ACC112 (cell line): ENCODE results near the gene PRRC2B.
"Not testable (repeated sequence)": the region's sequence is repeated elsewhere in the genome, so short reads cannot be mapped to it uniquely, and the experiment has no call there.

Experiments
- H2AFZ ChIP-seq: fragments of 200-600 bp; sonication (generic); one replicate; pipeline ENCODE4 v1.6.0; 2017; ENCODE audit warnings: antibody characterized with exemption, low read length; ENCODE audit not compliant: unreplicated experiment
- H3K27ac ChIP-seq: fragments of 200-600 bp; sonication (generic); 2 replicates; pipeline ENCODE4 v1.5.1; 2014; ENCODE audit warnings: low read depth, mild to moderate bottlenecking, antibody characterized with exemption, low read length, moderate library complexity
- H3K27me3 ChIP-seq: fragments of 200-600 bp; sonication (generic); 2 replicates; pipeline ENCODE4 v1.6.1; 2014; ENCODE audit warnings: mild to moderate bottlenecking, antibody characterized with exemption, low read length, moderate library complexity, mixed read lengths; ENCODE audit not compliant: insufficient read depth
- H3K36me3 ChIP-seq: fragments of 200-600 bp; sonication (generic); 2 replicates; pipeline ENCODE4 v1.6.1; 2016; ENCODE audit warnings: mild to moderate bottlenecking, antibody characterized with exemption, low read length, moderate library complexity, mixed read lengths; ENCODE audit not compliant: insufficient read depth
- H3K4me1 ChIP-seq: fragments of 200-600 bp; sonication (generic); one replicate; pipeline ENCODE4 v1.6.1; 2016; ENCODE audit warnings: low read length, mixed read lengths; ENCODE audit not compliant: insufficient read depth, unreplicated experiment, control insufficient read depth
- H3K4me3 ChIP-seq: fragments of 200-600 bp; sonication (generic); 2 replicates; pipeline ENCODE4 v1.5.1; 2014; ENCODE audit warnings: mild to moderate bottlenecking, low read depth, low read length
- H3K79me2 ChIP-seq: fragments of 200-600 bp; sonication (generic); one replicate; pipeline ENCODE4 v1.6.0; 2016; ENCODE audit warnings: low read length; ENCODE audit not compliant: control insufficient read depth, unreplicated experiment, insufficient read depth

The PRRC2B gene

DNA sequence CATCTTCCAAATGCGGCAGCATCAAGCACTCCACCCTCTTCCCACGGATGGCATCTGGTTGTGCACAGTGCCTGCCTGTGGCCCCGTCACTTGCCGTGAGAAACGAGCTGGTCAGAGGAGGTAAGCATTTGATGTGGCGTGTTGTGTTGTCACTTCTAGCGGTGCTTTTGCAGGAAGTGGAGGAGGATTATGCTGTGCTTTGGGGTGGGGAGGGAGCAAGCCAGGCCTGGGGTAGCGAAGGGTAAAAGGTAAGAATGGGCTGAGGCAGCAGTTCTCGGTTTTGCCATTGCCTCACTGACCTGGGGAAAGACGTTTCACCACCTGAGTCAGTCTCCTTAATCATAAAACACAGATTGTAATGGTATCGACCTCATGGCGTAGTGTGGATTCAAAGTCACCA is 106.5 kb downstream of the PRRC2B start:
- no peak overlapping the region for H3K4me3 ChIP-seq
- no peaks in the 10 kb centered on the region for H3K27me3 ChIP-seq
- H2AFZ ChIP-seq: no peak overlapping the region
- H3K79me2 ChIP-seq: peaks cover 6% of the 10 kb centered on the region
- no peaks in the 10 kb centered on the region for H3K4me1 ChIP-seq
- H3K27ac ChIP-seq: no peak overlapping the region
- H3K36me3 ChIP-seq: peaks cover 27% of the 10 kb centered on the region; the same call in 1 of the 2 replicates

DNA sequence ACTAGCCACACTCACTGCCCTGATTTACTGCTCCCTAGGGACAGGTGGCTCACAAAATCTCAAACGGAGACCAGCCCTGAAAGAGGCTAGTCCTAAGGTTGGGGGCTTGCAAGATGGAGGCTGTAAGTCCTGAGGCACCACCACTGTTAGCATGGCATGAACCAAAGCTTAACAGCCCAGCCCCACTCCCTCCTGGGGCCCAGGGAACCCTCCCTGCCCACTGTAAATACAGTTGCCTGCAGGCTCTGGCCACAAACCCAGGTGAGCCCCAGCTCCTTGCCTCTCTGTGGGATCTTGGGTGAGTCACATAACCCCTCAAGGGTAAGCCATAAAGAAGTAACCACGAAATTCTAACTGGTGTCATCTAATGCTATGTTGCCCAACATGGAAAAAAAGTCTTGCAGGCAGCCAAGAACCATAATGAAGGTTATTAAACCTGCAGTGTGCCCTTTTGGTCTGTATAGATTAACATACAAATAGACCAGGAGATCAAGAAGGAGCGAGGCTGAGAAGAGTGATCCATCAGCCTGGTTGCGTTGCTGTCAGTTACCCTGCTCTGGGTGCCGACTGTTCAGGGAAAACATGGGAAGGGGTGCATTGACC is 107.2 kb downstream of the PRRC2B start:
- Histone ChIP-seq H3K4me3 (no peak overlapping the region), H3K27me3 (no peaks in the 10 kb centered on the region), H3K79me2 (peaks cover 6% of the 10 kb centered on the region), H2AFZ (no peak overlapping the region), H3K36me3 (peaks cover 20% of the 10 kb centered on the region; the same call in 1 of the 2 replicates), H3K27ac (no peak overlapping the region), H3K4me1 (no peaks in the 10 kb centered on the region)

DNA sequence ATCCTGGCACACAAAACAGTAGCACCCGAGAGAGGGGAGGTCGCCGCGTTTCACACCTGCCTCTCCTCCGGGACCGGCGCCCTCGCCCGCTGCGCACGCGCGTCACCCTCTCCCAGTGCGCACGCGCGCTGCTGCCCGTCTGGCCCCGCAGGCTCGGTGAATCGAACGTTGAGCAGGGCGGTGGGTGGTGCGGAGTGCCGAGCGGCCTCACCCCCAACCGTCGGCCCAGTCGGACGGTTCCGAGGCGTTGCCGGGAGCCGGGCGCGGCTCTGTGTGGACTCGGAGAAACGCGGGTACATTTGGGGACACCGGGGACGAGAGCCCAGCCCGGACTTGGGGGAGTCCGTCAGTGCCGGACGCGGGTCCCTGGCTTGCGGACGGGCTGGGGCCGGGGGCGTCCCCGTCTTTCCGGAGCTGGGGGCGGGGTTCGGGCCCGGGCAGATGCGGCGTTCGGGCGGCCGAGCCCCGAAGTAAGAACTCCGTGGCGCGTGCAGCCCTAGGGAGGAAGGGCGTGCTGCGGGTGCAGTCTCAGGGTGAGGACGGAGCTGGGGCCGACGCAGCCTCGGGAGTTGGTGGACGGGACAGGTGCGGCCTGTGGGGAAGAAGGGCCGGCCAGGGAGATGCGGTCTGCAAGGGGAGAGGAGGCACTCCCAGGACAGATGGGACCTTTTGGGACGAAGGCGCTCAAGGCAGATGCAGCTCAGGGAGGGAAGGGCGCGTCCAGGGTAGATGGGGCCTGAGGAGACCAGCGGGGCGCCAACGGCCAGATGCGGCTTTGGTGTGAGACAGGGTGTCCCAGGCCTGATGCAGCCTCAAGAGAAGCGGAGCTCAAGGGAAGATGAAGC is 109.1 kb downstream of the PRRC2B start, which contains the start of gene POMT1:
Gene POMT1, plus strand, starts transcription at position 138 of the 845 bp plus-strand sequence. CDS start 1,301 bp downstream, outside the sequence.
- peak within 1 kb of the TSS; percentile 87 for H3K4me3 ChIP-seq
- peak within 1 kb of the TSS; percentile 64 for H2AFZ ChIP-seq

DNA sequence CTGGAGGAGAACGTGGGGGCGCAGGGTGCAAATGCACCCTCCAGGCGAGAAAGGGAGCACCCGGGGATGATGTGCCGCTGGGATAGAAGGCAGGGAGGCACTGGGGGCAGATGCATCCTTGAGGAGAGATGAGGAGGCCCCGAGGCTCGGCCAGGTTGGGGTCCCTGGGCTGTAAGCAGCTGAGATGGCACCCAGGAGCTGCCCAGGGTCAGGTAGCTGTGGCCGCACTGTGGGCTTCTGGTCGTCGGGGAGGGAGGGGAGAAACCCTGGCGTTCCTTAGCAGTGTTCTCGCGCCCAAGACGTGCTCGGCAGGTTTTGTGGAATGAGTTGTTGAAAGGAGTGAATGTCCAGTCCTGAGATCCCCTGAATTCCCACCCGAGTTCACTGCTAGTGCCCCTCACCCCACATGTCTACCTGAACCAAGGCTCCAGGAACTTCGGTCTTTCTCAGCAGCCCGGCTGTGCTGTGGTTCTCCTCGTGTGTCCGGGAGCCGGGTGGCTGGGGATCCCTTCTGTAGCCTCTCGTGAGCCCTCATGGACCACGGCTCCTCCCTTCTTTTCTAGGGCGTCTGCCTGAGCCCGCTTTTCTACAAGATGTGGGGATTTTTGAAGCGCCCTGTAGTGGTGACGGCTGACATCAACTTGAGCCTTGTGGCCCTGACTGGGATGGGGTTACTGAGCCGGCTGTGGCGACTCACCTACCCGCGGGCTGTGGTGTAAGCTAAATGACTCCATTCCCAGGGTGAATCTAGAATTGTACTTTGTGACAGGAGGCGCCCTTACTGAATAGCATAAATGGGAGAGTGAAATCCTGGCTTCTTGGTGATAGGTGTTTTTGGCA is 110.0 kb downstream of the PRRC2B start:
- Histone ChIP-seq H3K79me2 (peaks cover 6% of the 10 kb centered on the region), H3K27ac (no peak overlapping the region), H3K36me3 (peaks cover 10% of the 10 kb centered on the region; the same call in 1 of the 2 replicates), H2AFZ (peak overlapping the region; percentile 64), H3K27me3 (no peaks in the 10 kb centered on the region), H3K4me3 (peak overlapping the region; percentile 87), H3K4me1 (no peaks in the 10 kb centered on the region)

More for the DNA sequence above, 109.1 kb downstream of the PRRC2B start, which contains the start of gene POMT1:
- Histone ChIP-seq H3K4me1 (no peaks in the 10 kb centered on the region), H3K36me3 (peaks cover 10% of the 10 kb centered on the region; the same call in 1 of the 2 replicates), H3K27me3 (no peaks in the 10 kb centered on the region), H3K27ac (no peak within 1 kb of the TSS), H3K79me2 (peaks cover 6% of the 10 kb centered on the region)

DNA sequence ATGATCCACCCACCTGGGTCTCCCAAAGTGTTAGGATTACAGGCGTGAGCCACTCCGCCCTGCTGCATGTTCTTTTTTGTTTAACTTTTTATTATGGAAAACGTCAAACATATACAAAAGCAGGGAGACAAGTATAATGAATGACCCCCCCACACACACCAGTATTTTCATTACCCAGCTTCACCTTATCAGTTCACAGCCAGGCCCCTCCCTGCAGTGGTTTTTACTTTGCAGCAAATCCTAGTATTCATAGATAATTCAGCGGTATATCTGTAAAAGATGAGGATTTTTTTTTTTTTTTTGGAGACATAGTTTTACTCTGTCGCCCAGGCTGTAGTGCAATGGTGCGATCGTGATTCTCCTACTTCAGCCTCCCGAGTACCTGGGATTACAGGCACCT is 111.1 kb downstream of the PRRC2B start:
- Histone ChIP-seq H3K27ac (no peak overlapping the region), H3K27me3 (no peaks in the 10 kb centered on the region), H3K4me3 (no peak overlapping the region), H3K36me3 (no peaks in the 10 kb centered on the region), H2AFZ (no peak overlapping the region), H3K4me1 (no peaks in the 10 kb centered on the region), H3K79me2 (peaks cover 6% of the 10 kb centered on the region)

DNA sequence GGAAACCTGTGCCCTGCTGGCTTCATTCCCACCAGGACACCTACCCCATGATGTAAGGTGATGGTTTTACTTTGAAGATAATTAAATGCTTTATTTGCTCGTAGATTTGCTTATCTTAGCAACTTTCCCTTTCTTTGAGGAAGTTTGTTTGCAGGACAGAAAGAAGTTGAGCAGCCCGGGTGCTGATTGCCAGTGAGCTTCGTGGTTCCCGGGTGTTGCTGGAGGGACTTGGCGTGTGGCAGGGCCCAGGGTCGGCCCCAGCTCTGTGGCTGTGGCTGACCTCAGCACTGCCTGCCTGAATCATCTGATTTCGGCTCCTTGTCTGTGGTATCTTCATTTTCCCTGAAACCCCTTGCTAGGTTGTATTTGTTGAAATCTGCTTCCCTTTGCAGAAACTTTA is 117.5 kb downstream of the PRRC2B start:
- Histone ChIP-seq H3K27ac (no peak overlapping the region), H3K4me1 (no peaks in the 10 kb centered on the region), H2AFZ (no peak overlapping the region), H3K79me2 (no peaks in the 10 kb centered on the region), H3K36me3 (peaks cover 17% of the 10 kb centered on the region; the same call in 1 of the 2 replicates), H3K4me3 (no peak overlapping the region), H3K27me3 (no peaks in the 10 kb centered on the region)

DNA sequence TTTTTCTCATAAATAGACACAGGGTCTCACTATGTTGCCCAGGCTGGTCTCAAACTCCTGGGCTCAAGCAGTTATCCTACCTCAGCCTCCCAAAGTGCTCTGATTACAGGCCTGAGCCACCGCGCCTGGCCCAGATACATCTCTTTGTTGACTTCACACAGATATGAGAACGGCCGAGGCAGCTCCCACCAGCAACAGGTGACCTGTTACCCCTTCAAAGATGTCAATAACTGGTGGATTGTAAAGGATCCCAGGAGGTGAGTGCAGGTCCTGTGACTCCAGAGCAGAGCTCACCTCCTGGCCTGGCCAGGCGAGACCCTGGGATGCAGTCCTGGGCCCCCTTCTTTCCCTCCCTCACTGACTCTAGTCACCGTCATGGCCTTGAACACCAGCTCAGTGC is 118.0 kb downstream of the PRRC2B start:
- Histone ChIP-seq H3K27ac (no peak overlapping the region), H3K27me3 (no peaks in the 10 kb centered on the region), H3K4me3 (no peak overlapping the region), H3K79me2 (no peaks in the 10 kb centered on the region), H3K36me3 (peaks cover 21% of the 10 kb centered on the region; the same call in 1 of the 2 replicates), H2AFZ (no peak overlapping the region), H3K4me1 (no peaks in the 10 kb centered on the region)

DNA sequence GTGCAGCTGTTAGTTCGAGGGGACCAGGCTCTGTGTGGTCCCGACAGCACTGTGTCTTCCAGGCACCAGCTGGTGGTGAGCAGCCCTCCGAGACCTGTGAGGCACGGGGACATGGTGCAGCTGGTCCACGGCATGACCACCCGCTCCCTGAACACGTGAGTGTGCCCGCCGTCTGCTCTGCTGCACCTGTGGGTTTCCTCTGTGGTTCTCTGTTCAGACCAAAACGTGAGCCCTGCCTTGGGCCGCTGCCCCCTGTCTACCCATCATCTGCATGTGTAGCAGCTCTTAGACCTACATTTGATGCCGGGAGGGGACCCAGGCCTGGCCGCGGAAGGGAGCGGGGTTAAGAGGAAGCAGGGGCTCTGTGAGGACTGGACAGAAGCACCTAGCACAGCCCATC is 119.3 kb downstream of the PRRC2B start:
- Histone ChIP-seq H2AFZ (no peak overlapping the region), H3K36me3 (peaks cover 22% of the 10 kb centered on the region; the same call in 1 of the 2 replicates)

DNA sequence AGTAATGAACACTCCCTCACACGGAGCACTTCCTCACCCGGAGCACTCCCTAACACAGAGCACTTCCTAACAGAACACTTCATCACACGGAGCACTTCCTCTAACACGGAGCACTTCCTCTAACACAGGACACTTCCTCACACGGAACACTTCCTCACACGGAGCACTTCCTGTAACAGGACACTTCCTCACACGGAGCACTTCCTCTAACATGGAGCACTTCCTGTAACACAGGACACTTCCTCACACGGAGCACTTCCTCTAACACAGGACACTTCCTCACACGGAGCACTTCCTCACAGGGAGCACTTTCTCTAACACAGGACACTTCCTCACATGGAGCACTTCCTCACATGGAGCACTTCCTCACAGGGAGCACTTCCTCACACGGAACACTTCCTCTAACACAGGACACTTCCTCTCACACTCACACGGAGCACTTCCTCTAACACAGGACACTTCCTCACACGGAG is 121.7 kb downstream of the PRRC2B start:
- peaks cover 28% of the 10 kb centered on the region; the same call in 1 of the 2 replicates for H3K36me3 ChIP-seq
- not testable (repeated sequence) for H3K27ac ChIP-seq, H3K4me3 ChIP-seq, H2AFZ ChIP-seq, H3K79me2 ChIP-seq, H3K27me3 ChIP-seq, H3K4me1 ChIP-seq

More for the DNA sequence above, 119.3 kb downstream of the PRRC2B start:
- Histone ChIP-seq H3K27me3 (no peaks in the 10 kb centered on the region), H3K27ac (no peak overlapping the region), H3K79me2 (no peaks in the 10 kb centered on the region), H3K4me1 (no peaks in the 10 kb centered on the region), H3K4me3 (no peak overlapping the region)

DNA sequence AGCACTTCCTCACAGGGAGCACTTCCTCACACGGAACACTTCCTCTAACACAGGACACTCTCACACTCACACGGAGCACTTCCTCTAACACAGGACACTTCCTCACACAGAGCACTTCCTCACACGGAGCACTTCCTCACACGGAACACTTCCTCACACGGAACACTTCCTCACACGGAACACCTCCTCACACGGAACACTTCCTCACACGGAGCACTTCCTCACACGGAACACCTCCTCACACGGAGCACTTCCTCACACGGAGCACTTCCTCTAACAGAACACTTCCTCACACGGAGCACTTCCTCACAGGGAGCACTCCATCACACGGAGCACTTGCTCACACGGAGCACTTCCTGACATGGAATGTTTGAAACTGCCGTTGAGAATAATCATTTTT is 122.2 kb downstream of the PRRC2B start:
- Histone ChIP-seq H3K4me3 (no peak overlapping the region), H3K27me3 (no peaks in the 10 kb centered on the region), H2AFZ (no peak overlapping the region), H3K79me2 (no peaks in the 10 kb centered on the region), H3K4me1 (no peaks in the 10 kb centered on the region), H3K27ac (no peak overlapping the region), H3K36me3 (peaks cover 23% of the 10 kb centered on the region; the same call in 1 of the 2 replicates)
